H1 (cell line): Measurements from ENCODE around the gene HOXD12.

Experiments
- EZH2 ChIP-seq: fragments of 200-600 bp; sonication (generic); IDR thresholded peaks from 2 replicates; pipeline ENCODE4 v1.7.1; 2012; ENCODE audit warnings: low read depth, mild to moderate bottlenecking, moderate library complexity, low read length, inconsistent platforms; ENCODE audit not compliant: severe bottlenecking
- GABPA ChIP-seq: IDR thresholded peaks from 2 replicates; pipeline ENCODE4 v1.6.1; 2011; ENCODE audit warnings: mild to moderate bottlenecking, low read length, moderate library complexity, borderline replicate concordance; ENCODE audit not compliant: insufficient read depth
- POLR2A ChIP-seq, 2 experiments: IDR thresholded peaks; 1 replicate in 1 of 2; 2 replicates in 1 of 2; pipeline ENCODE4 v1.6.1; 2011; ENCODE audit warnings: low read depth in 2 of 2, low read length in 2 of 2, mild to moderate bottlenecking in 2 of 2; ENCODE audit errors: control extremely low read depth in 1 of 2
- POLR2AphosphoS5 ChIP-seq: IDR thresholded peaks from 2 replicates; pipeline ENCODE4 v1.6.1; 2011; ENCODE audit warnings: low read depth, low read length
- RAD21 ChIP-seq, 2 experiments: IDR thresholded peaks in 1 of 2; conservative IDR thresholded peaks in 1 of 2; 2 replicates each; pipeline ENCODE4 v1.6.1; 2011; ENCODE audit warnings: low read depth in 2 of 2, low read length in 2 of 2, improper control_type of control experiment in 1 of 2, inconsistent platforms in 1 of 2, mild to moderate bottlenecking in 1 of 2, moderate library complexity in 1 of 2
- YY1 ChIP-seq: IDR thresholded peaks from 2 replicates; pipeline ENCODE4 v1.6.1; 2011; ENCODE audit warnings: low read depth, mild to moderate bottlenecking, low read length
- TF ChIP-seq, protein P1 (sequence below), 3 experiments: IDR thresholded peaks; 1 replicate in 2 of 3; 2 replicates in 1 of 3; pipeline versions ENCODE4 v1.5.1 to v1.6.1; 2011; ENCODE audit warnings: low read length in 3 of 3, mild to moderate bottlenecking in 3 of 3, inconsistent platforms in 2 of 3, low read depth in 1 of 3, moderate library complexity in 1 of 3; ENCODE audit not compliant: insufficient read depth in 1 of 3; ENCODE audit errors: control extremely low read depth in 1 of 3

DNA sequence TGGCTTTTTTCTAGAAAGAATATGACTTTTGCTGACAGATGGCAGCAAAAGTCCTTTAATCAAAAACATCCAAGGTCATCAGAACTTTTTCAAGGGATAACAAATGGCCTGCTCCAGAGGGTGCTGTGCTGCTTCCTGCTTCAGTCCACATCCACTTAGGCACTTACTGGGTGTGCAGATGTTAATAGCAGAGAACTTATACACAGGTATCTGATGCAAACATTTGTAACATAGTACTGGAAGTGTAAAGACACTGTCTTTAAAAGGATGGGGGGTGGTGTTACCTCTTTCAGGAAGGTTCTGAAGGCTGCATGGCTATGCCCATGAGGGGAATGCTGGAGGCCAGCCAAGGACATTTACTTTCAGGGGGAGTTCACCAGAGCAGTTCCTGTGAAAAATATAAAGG is 35.4 kb downstream of the HOXD12 start:
- TF ChIP-seq POLR2A (IDR thresholded peaks at IDR 0.05; ENCODE audit: control extremely low read depth in 1 of 2, low read depth in 2 of 2, low read length in 2 of 2), result no peak
- TF ChIP-seq EZH2, result no peak
- TF ChIP-seq POLR2AphosphoS5, result no peak
- TF ChIP-seq GABPA, result no peak
- TF ChIP-seq, protein P1, sequence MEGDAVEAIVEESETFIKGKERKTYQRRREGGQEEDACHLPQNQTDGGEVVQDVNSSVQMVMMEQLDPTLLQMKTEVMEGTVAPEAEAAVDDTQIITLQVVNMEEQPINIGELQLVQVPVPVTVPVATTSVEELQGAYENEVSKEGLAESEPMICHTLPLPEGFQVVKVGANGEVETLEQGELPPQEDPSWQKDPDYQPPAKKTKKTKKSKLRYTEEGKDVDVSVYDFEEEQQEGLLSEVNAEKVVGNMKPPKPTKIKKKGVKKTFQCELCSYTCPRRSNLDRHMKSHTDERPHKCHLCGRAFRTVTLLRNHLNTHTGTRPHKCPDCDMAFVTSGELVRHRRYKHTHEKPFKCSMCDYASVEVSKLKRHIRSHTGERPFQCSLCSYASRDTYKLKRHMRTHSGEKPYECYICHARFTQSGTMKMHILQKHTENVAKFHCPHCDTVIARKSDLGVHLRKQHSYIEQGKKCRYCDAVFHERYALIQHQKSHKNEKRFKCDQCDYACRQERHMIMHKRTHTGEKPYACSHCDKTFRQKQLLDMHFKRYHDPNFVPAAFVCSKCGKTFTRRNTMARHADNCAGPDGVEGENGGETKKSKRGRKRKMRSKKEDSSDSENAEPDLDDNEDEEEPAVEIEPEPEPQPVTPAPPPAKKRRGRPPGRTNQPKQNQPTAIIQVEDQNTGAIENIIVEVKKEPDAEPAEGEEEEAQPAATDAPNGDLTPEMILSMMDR (IDR thresholded peaks at IDR 0.05; ENCODE audit: control extremely low read depth in 1 of 3, insufficient read depth in 1 of 3, low read depth in 1 of 3, low read length in 3 of 3), result no peak
- no peak for TF ChIP-seq RAD21 (IDR thresholded peaks at IDR 0.05 in 1 of 2, conservative IDR thresholded peaks at IDR 0.05 in 1 of 2; ENCODE audit: low read depth in 2 of 2, low read length in 2 of 2)
- TF ChIP-seq YY1, result no peak
